GM12878 (cell line): ENCODE measurements around the gene PHOX2A. TPM values are rescaled to one million over a fixed set of nuclear protein-coding genes. Genes with fewer than 3 reads are reported as not detected.

Experiments
- ATF3 ChIP-seq: IDR thresholded peaks from 2 replicates; pipeline ENCODE4 v1.6.1; 2011; ENCODE audit warnings: low read depth, mild to moderate bottlenecking, low read length, moderate library complexity, borderline replicate concordance; ENCODE audit errors: extremely low read depth
- BHLHE40 ChIP-seq, 2 experiments: fragments of 450-650 bp in 1 of 2; IDR thresholded peaks; 2 replicates each; pipeline ENCODE4 v1.6.1; 2011 to 2017; ENCODE audit warnings: low read depth in 2 of 2, borderline replicate concordance in 1 of 2, improper control_type of control experiment in 1 of 2, low read length in 1 of 2, mild to moderate bottlenecking in 1 of 2
- CBFB ChIP-seq: IDR thresholded peaks from 2 replicates; pipeline ENCODE4 v1.6.1; 2016; ENCODE audit warnings: antibody characterized with exemption, low read depth
- CBX5 ChIP-seq: sonication (generic); IDR thresholded peaks from 2 replicates; pipeline ENCODE4 v1.6.1; 2016; ENCODE audit warnings: low read depth, moderate library complexity, mild to moderate bottlenecking, inconsistent platforms
- CEBPB ChIP-seq, 2 experiments: fragments of 150-350 bp in 1 of 2; IDR thresholded peaks; 2 replicates each; pipeline ENCODE4 v1.6.1; 2012 to 2014; ENCODE audit warnings: low read depth in 2 of 2, low read length in 2 of 2, borderline replicate concordance in 1 of 2, inconsistent platforms in 1 of 2
- ESRRA ChIP-seq: IDR thresholded peaks from 2 replicates; pipeline ENCODE4 v1.6.1; 2012; ENCODE audit warnings: mild to moderate bottlenecking, low read length, improper control_type of control experiment
- HCFC1 ChIP-seq: fragments of 150-350 bp; IDR thresholded peaks from 2 replicates; pipeline ENCODE4 v1.6.1; 2014; ENCODE audit warnings: low read length
- IRF4 ChIP-seq: IDR thresholded peaks from 2 replicates; pipeline ENCODE4 v1.6.1; 2011; ENCODE audit warnings: low read depth, low read length
- JUNB ChIP-seq: IDR thresholded peaks from 2 replicates; pipeline ENCODE4 v1.6.1; 2016; ENCODE audit warnings: antibody characterized with exemption, mild to moderate bottlenecking
- NFIC ChIP-seq: IDR thresholded peaks from 2 replicates; pipeline ENCODE4 v1.6.1; 2012; ENCODE audit warnings: low read depth, mild to moderate bottlenecking, inconsistent platforms, low read length, moderate library complexity
- NR2C1 ChIP-seq: fragments of 450-650 bp; IDR thresholded peaks from 2 replicates; pipeline ENCODE4 v1.6.1; 2017; ENCODE audit warnings: antibody characterized with exemption, mild to moderate bottlenecking, moderate library complexity
- POLR2AphosphoS5 ChIP-seq: IDR thresholded peaks from 2 replicates; pipeline ENCODE4 v1.6.1; 2011; ENCODE audit warnings: mild to moderate bottlenecking, low read length, inconsistent platforms
- STAT3 ChIP-seq: IDR thresholded peaks from 2 replicates; pipeline ENCODE4 v1.6.1; 2011; ENCODE audit warnings: low read depth, low read length, improper control_type of control experiment
- YBX1 ChIP-seq: fragments of 450-650 bp; IDR thresholded peaks from 2 replicates; pipeline ENCODE4 v1.6.1; 2016; ENCODE audit warnings: antibody characterized with exemption
- ZNF274 ChIP-seq: IDR thresholded peaks from one replicate; pipeline ENCODE4 v1.8.0; 2011; ENCODE audit not compliant: insufficient read length, insufficient read depth
- ZNF592 ChIP-seq: fragments of 450-650 bp; IDR thresholded peaks from 2 replicates; pipeline ENCODE4 v1.6.1; 2017; ENCODE audit warnings: mild to moderate bottlenecking, moderate library complexity
- polyA plus RNA-seq, 11 experiments: library from polyadenylated mRNA; depleted of rRNA in 4 of 11; unstranded in 6 of 11; stranded (reverse) in 5 of 11; fragments of >200 nt; fragmentation: Nextera tagmentation in 4 of 11; fragmentation: Illumina TruSeq in 1 of 11; extraction: Ambion mirVana in 4 of 11; extraction: Trizol in 1 of 11; gene quantifications; 1 replicate in 1 of 11; 2 replicates in 10 of 11; pipeline versions ENCODE4 v1.2.1 to v1.2.3, GENCODE V29; 2011 to 2016; ENCODE audit warnings: inconsistent platforms in 2 of 11, missing spikeins in 2 of 11, low read depth in 1 of 11
- total RNA-seq, 4 experiments: library from RNA; depleted of rRNA in 3 of 4; stranded (reverse); fragments of >200 nt in 3 of 4; fragmentation: Illumina TruSeq in 1 of 4; extraction: Trizol in 1 of 4; gene quantifications; 2 replicates each; pipeline versions ENCODE4 v1.2.1 to v1.2.3, GENCODE V29; 2013 to 2021
- TF ChIP-seq, protein P1 (sequence below): fragments of 450-650 bp; IDR thresholded peaks from 2 replicates; pipeline ENCODE4 v1.6.1; 2017; ENCODE audit warnings: borderline replicate concordance
- TF ChIP-seq, protein P2 (sequence below): IDR thresholded peaks from 2 replicates; pipeline ENCODE4 v1.6.1; 2012; ENCODE audit warnings: mild to moderate bottlenecking, low read depth, low read length

Gene PHOX2A
- total and polyA plus RNA-seq, 10 of the 15 experiments (the other 5 are each of a cell fraction or from before 2014, with no cell fraction given), result not detected

GRCh38 chr11:72222907-72223614 is 20.9 kb downstream of the PHOX2A start (continued):
- TF ChIP-seq ZNF592 (no peak), HCFC1 (0 out of 2 replicates have a peak, but pooled peaks have one; percentile 11), CEBPB (IDR thresholded peaks at IDR 0.05; ENCODE audit: borderline replicate concordance in 1 of 2, low read depth in 2 of 2, low read length in 2 of 2) (no peak), YBX1 (no peak), NFIC (no peak), CBFB (peak; percentile 50; the same call in 1 of the 2 replicates), IRF4 (no peak), ESRRA (no peak), NR2C1 (peak; percentile 66), STAT3 (no peak), CBX5 (no peak), ZNF274 (no peak), POLR2AphosphoS5 (no peak), ATF3 (no peak), JUNB (no peak), BHLHE40 (IDR thresholded peaks at IDR 0.05; ENCODE audit: borderline replicate concordance in 1 of 2, low read depth in 2 of 2, low read length in 1 of 2) (peak in 1 of 2 experiments; percentile 25; a peak in 1 of 4 replicates)
- TF ChIP-seq, protein P1, sequence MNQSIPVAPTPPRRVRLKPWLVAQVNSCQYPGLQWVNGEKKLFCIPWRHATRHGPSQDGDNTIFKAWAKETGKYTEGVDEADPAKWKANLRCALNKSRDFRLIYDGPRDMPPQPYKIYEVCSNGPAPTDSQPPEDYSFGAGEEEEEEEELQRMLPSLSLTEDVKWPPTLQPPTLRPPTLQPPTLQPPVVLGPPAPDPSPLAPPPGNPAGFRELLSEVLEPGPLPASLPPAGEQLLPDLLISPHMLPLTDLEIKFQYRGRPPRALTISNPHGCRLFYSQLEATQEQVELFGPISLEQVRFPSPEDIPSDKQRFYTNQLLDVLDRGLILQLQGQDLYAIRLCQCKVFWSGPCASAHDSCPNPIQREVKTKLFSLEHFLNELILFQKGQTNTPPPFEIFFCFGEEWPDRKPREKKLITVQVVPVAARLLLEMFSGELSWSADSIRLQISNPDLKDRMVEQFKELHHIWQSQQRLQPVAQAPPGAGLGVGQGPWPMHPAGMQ, result no peak
- TF ChIP-seq, protein P2, sequence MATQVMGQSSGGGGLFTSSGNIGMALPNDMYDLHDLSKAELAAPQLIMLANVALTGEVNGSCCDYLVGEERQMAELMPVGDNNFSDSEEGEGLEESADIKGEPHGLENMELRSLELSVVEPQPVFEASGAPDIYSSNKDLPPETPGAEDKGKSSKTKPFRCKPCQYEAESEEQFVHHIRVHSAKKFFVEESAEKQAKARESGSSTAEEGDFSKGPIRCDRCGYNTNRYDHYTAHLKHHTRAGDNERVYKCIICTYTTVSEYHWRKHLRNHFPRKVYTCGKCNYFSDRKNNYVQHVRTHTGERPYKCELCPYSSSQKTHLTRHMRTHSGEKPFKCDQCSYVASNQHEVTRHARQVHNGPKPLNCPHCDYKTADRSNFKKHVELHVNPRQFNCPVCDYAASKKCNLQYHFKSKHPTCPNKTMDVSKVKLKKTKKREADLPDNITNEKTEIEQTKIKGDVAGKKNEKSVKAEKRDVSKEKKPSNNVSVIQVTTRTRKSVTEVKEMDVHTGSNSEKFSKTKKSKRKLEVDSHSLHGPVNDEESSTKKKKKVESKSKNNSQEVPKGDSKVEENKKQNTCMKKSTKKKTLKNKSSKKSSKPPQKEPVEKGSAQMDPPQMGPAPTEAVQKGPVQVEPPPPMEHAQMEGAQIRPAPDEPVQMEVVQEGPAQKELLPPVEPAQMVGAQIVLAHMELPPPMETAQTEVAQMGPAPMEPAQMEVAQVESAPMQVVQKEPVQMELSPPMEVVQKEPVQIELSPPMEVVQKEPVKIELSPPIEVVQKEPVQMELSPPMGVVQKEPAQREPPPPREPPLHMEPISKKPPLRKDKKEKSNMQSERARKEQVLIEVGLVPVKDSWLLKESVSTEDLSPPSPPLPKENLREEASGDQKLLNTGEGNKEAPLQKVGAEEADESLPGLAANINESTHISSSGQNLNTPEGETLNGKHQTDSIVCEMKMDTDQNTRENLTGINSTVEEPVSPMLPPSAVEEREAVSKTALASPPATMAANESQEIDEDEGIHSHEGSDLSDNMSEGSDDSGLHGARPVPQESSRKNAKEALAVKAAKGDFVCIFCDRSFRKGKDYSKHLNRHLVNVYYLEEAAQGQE, result no peak
